ENCODE data around the gene C14orf39.

C14orf39 gene

GRCh38 chr14:60510254-60510950 lies 24.5 kb upstream of the C14orf39 start:
- no peak overlapping the region for H3K27ac ChIP-seq (ENCODE audit: extremely low read depth, low read depth, low read length)
- TF ChIP-seq ZNF654 (tag by site-specific recombination; IDR thresholded peaks at IDR 0.05; ENCODE audit: low read depth) (no peak), ZNF211 (tag by site-specific recombination; IDR thresholded peaks at IDR 0.05; ENCODE audit: low read depth) (no peak), ZNF621 (tag by site-specific recombination; IDR thresholded peaks at IDR 0.05) (no peak), ZNF707 (tag by site-specific recombination; IDR thresholded peaks at IDR 0.05) (no peak), TCF7L2 (IDR thresholded peaks at IDR 0.05; ENCODE audit: borderline replicate concordance, low read depth, low read length) (no peak), ZNF398 (tag by site-specific recombination; IDR thresholded peaks at IDR 0.05) (no peak), ZBTB49 (tag by site-specific recombination; IDR thresholded peaks at IDR 0.05; ENCODE audit: low read depth) (no peak), EGR2 (tag by site-specific recombination; IDR thresholded peaks at IDR 0.05; ENCODE audit: low read depth) (no peak), ZSCAN23 (tag by site-specific recombination; IDR thresholded peaks at IDR 0.05) (no peak), OVOL3 (tag by site-specific recombination; IDR thresholded peaks at IDR 0.05) (no peak), PRDM10 (tag by site-specific recombination; IDR thresholded peaks at IDR 0.05) (no peak)
- no peaks in the 10 kb centered on the region for H3K9me3 ChIP-seq (ENCODE audit: control insufficient read depth, insufficient read depth, low read depth, low read length)
- H3K4me1 ChIP-seq (ENCODE audit: control insufficient read depth, insufficient read depth, low read length): 0 out of 2 replicates have a peak, but pooled peaks cover 3% of the 10 kb centered on the region
- H3K36me3 ChIP-seq (ENCODE audit: control insufficient read depth in 2 of 2, insufficient read depth in 1 of 2, low read length in 2 of 2): no peaks in the 10 kb centered on the region
- ChIA-PET CTCF (interaction anchor here (0.5 kb wide), 1 partner anchor 534 kb away, joined by 3 read pairs; no protein-coding TSS in a partner anchor), POLR2A (no interaction called here)
- H3K4me3 ChIP-seq (ENCODE audit: low read depth, low read length): no peak overlapping the region

- no peaks in the 10 kb centered on the region for H3K36me3 ChIP-seq (ENCODE audit: control insufficient read depth in 2 of 2, insufficient read depth in 1 of 2, low read length in 2 of 2)
- CTCF ChIA-PET: interaction anchor here (0.5 kb wide), 2 partner anchors 533 to 1710 kb away, joined by 3 read pairs; no protein-coding TSS in a partner anchor
- TF ChIP-seq GLI4 (tag by site-specific recombination; IDR thresholded peaks at IDR 0.05) (no peak), SCRT1 (tag by site-specific recombination; IDR thresholded peaks at IDR 0.05; ENCODE audit: borderline replicate concordance) (no peak), ZNF704 (tag by site-specific recombination; IDR thresholded peaks at IDR 0.05) (no peak), ZNF23 (tag by site-specific recombination; IDR thresholded peaks at IDR 0.05; ENCODE audit: borderline replicate concordance) (no peak)
- H3K4me1 ChIP-seq (ENCODE audit: control insufficient read depth, insufficient read depth, low read length): 0 out of 2 replicates have a peak, but pooled peaks cover 3% of the 10 kb centered on the region
- no peak overlapping the region for H3K27ac ChIP-seq (ENCODE audit: extremely low read depth, low read depth, low read length)
- H3K4me3 ChIP-seq (ENCODE audit: low read depth, low read length): peak overlapping the region; percentile 58
- POLR2A ChIA-PET: no interaction called here
- no peaks in the 10 kb centered on the region for H3K9me3 ChIP-seq (ENCODE audit: control insufficient read depth, insufficient read depth, low read depth, low read length)
Measured at GRCh38 chr14:60509438-60510253, 23.8 kb upstream of the C14orf39 start.
